Liver (tissue), 3 donors: ENCODE measurements around the gene RIC8B.

Source experiments
- HNF4G ChIP-seq: IDR thresholded peaks from 2 replicates; pipeline ENCODE4 v1.6.1; 2016; ENCODE audit warnings: antibody characterized with exemption
- RAD21 ChIP-seq, 2 donors: IDR thresholded peaks; 2 replicates each; pipeline ENCODE4 v1.6.1; 2016; ENCODE audit warnings: antibody characterized with exemption in 2 of 2, mild to moderate bottlenecking in 2 of 2
- RXRA ChIP-seq, 2 donors: IDR thresholded peaks; 2 replicates each; pipeline ENCODE4 v1.6.1; 2017 to 2018; ENCODE audit warnings: antibody characterized with exemption in 2 of 2, mild to moderate bottlenecking in 1 of 2
- SP1 ChIP-seq: IDR thresholded peaks from 2 replicates; pipeline ENCODE4 v1.6.1; 2018; ENCODE audit warnings: antibody characterized with exemption, mild to moderate bottlenecking
- YY1 ChIP-seq: IDR thresholded peaks from 2 replicates; pipeline ENCODE4 v1.6.1; 2016; ENCODE audit warnings: antibody characterized with exemption, mild to moderate bottlenecking
- TF ChIP-seq, protein P1 (sequence below): IDR thresholded peaks from 2 replicates; pipeline ENCODE4 v1.6.1; 2016; ENCODE audit warnings: antibody characterized with exemption, mild to moderate bottlenecking
- TF ChIP-seq, protein P2 (sequence below): fragments of 150-350 bp; IDR thresholded peaks from 2 replicates; pipeline ENCODE4 v1.5.1; 2017; ENCODE audit warnings: improper control_type of control experiment, low read depth, low read length; ENCODE audit not compliant: missing input control
- TF ChIP-seq, protein P3 (sequence below): IDR thresholded peaks from 2 replicates; pipeline ENCODE4 v1.6.1; 2016; ENCODE audit warnings: antibody characterized with exemption
- donor health status: healthy.
- donor health status: healthy.

DNA sequence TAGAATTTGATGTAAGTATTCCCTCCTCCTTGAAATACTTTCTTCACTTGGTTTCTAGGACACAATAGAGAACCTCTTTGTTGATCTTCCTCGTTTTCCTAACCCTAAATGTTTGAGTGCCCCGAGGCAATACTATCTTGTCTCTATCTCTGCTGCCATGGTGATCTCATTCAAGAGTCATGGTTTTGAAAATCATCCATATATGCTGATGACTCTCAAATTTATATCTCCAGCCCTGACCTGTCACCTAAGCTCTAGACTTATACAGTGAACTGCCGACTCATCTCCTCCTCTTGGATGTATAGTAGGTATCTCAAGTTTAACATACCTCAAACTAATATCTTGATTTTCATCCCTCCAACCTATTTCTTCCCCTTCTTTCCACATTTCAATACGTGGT is 71.4 kb downstream of the RIC8B start:
- TF ChIP-seq HNF4G (no peak), RXRA (IDR thresholded peaks at IDR 0.05) (no peak), YY1 (no peak), RAD21 (IDR thresholded peaks at IDR 0.05) (no peak), SP1 (no peak)
- TF ChIP-seq, protein P1, sequence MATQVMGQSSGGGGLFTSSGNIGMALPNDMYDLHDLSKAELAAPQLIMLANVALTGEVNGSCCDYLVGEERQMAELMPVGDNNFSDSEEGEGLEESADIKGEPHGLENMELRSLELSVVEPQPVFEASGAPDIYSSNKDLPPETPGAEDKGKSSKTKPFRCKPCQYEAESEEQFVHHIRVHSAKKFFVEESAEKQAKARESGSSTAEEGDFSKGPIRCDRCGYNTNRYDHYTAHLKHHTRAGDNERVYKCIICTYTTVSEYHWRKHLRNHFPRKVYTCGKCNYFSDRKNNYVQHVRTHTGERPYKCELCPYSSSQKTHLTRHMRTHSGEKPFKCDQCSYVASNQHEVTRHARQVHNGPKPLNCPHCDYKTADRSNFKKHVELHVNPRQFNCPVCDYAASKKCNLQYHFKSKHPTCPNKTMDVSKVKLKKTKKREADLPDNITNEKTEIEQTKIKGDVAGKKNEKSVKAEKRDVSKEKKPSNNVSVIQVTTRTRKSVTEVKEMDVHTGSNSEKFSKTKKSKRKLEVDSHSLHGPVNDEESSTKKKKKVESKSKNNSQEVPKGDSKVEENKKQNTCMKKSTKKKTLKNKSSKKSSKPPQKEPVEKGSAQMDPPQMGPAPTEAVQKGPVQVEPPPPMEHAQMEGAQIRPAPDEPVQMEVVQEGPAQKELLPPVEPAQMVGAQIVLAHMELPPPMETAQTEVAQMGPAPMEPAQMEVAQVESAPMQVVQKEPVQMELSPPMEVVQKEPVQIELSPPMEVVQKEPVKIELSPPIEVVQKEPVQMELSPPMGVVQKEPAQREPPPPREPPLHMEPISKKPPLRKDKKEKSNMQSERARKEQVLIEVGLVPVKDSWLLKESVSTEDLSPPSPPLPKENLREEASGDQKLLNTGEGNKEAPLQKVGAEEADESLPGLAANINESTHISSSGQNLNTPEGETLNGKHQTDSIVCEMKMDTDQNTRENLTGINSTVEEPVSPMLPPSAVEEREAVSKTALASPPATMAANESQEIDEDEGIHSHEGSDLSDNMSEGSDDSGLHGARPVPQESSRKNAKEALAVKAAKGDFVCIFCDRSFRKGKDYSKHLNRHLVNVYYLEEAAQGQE: no peak
- TF ChIP-seq, protein P2, sequence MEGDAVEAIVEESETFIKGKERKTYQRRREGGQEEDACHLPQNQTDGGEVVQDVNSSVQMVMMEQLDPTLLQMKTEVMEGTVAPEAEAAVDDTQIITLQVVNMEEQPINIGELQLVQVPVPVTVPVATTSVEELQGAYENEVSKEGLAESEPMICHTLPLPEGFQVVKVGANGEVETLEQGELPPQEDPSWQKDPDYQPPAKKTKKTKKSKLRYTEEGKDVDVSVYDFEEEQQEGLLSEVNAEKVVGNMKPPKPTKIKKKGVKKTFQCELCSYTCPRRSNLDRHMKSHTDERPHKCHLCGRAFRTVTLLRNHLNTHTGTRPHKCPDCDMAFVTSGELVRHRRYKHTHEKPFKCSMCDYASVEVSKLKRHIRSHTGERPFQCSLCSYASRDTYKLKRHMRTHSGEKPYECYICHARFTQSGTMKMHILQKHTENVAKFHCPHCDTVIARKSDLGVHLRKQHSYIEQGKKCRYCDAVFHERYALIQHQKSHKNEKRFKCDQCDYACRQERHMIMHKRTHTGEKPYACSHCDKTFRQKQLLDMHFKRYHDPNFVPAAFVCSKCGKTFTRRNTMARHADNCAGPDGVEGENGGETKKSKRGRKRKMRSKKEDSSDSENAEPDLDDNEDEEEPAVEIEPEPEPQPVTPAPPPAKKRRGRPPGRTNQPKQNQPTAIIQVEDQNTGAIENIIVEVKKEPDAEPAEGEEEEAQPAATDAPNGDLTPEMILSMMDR: no peak
- TF ChIP-seq, protein P3, sequence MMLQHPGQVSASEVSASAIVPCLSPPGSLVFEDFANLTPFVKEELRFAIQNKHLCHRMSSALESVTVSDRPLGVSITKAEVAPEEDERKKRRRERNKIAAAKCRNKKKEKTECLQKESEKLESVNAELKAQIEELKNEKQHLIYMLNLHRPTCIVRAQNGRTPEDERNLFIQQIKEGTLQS: no peak
